ENCODE measurements around the gene ILKAP.

DNA sequence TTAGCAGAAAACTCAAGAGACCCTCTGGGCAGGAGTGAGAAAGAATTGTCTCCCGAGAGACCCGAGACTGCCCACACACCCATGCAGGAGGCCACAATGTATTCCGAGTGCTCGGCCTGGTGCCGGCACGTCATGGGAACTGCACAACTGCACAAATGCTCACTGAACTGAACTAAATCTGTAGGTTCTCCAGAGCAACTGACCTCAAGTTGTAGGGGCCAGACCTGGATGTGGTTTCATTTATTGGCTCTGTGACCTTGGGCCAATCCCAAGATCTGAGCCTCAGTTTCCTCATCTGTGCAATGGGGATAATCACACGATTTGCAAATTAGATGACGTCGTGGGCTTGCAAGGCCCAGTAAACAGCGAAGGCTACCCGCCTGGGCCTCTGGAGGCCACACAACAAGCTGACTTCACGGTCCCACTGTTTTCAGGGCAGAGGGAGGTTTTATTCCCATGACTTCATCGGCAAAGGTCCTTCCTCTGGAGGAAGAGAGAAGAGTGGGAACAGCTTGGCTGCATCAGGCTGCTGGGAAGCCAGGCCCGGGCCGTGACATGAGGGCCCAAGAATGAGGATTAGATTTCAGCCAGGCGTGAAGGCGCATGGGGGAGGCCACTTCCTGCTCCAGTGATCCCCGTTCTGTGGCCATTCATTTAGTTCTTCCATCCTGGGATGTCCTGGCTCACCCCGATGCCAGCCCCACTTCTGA lies 48.3 kb downstream of the ILKAP start:
- TF ChIP-seq, protein P1, sequence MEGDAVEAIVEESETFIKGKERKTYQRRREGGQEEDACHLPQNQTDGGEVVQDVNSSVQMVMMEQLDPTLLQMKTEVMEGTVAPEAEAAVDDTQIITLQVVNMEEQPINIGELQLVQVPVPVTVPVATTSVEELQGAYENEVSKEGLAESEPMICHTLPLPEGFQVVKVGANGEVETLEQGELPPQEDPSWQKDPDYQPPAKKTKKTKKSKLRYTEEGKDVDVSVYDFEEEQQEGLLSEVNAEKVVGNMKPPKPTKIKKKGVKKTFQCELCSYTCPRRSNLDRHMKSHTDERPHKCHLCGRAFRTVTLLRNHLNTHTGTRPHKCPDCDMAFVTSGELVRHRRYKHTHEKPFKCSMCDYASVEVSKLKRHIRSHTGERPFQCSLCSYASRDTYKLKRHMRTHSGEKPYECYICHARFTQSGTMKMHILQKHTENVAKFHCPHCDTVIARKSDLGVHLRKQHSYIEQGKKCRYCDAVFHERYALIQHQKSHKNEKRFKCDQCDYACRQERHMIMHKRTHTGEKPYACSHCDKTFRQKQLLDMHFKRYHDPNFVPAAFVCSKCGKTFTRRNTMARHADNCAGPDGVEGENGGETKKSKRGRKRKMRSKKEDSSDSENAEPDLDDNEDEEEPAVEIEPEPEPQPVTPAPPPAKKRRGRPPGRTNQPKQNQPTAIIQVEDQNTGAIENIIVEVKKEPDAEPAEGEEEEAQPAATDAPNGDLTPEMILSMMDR (IDR thresholded peaks at IDR 0.05) = no peak
- no peak for TF ChIP-seq POLR2A (IDR thresholded peaks at IDR 0.05)
